ENCODE results near the gene NFRKB.

Gene NFRKB

DNA sequence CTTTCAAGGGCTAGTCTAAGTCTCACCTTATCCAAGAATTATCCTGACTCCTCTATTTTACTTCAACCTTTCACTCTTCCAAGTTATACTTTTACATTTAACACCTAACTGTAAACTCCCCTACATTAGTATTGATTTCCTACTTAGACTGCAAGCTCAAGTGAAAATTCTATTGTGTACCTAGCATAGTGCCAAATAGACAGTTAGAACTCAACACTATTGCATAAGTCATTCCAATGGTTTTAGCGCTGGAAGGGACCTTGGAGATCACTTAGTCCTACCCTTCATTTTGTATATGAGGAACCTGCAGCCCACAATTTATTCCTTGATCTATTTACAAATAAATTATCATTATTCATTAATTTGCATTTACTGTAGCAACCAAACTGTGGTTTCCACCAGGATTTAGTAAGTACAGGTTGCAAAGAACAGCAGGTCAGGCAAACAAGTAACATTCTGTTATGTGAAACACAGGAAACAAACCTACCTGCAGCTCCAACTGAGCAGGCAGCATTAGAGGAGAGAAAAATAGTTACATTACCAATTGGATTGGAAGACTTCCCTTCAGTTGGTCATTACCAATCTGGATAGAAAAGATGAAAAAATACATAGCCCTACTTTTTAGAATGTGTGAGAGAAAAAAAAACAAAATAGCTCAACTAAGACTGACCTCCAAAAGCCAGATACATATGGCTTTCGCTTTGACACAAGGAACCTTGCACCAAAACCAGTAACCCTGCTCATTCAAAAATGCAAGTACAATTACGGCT, 33.7 kb upstream of the NFRKB start:
- Histone ChIP-seq H3K27me3 (ENCODE audit: low read depth) (no peaks in the 10 kb centered on the region), H3K4me3 (no peak overlapping the region), H3K9me3 (no peaks in the 10 kb centered on the region), H3K36me3 (replicated peaks) (0 out of 2 replicates have a peak, but pooled peaks cover 3% of the 10 kb centered on the region), H3K4me1 (no peaks in the 10 kb centered on the region)
- in situ Hi-C loops (cut with MboI; ENCODE audit: low sequenced_read_pairs), result loop anchor here (5.0 kb wide), 1 partner anchor 203 kb away; no protein-coding TSS in a partner anchor
- no peak for DNase-seq (ENCODE audit: low spot score in 2 of 2)

DNA sequence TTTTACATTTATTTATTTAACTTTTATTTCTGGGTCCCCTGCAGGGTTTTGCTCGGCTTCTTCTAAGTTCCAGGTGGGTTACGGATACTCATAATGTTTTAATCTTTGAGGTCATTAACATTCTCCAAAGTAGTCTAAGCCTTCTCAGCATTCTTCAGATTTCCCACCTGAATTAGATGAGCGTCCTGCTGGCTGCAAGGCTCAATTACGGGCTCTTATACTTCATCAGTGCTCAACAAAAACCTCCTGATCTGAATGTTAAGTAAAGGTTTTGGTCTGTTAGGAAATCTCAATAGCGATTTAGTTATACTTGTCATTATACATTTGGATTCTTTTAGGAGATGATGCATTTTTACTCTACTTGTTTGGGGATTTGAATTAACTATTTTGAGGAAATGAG, 27.3 kb upstream of the NFRKB start:
- Histone ChIP-seq H3K36me3 (replicated peaks) (peaks cover 10% of the 10 kb centered on the region), H3K4me3 (no peak overlapping the region), H3K9me3 (no peaks in the 10 kb centered on the region), H3K27me3 (ENCODE audit: low read depth) (no peaks in the 10 kb centered on the region), H3K4me1 (no peaks in the 10 kb centered on the region)
- DNase-seq (ENCODE audit: low spot score in 2 of 2), result no peak
- in situ Hi-C loops (cut with MboI; ENCODE audit: low sequenced_read_pairs), result no loop called here

DNA sequence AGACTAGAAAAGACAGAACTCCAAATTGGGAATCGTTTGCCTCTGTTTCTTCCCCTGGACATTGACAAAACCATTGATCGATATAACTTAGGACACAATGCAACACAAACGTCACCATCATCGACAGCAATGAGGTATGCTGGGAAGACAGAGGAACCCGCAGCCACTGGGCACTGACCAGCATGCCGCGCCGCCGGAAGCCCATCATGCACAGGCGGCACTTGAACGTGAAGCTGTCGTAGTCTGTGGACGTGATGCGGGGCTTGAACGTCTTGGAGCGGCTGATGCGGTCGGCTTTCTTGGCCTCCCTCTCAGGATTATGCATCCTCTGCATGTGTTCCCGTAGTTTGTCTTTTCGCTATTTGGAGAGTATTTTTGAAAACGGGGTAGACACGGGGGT, 23.0 kb upstream of the NFRKB start:
- H3K36me3 ChIP-seq (replicated peaks), result peaks cover 24% of the 10 kb centered on the region
- H3K27me3 ChIP-seq (ENCODE audit: low read depth), result no peaks in the 10 kb centered on the region
- no peak for DNase-seq (ENCODE audit: low spot score in 2 of 2)
- no peak overlapping the region for H3K4me3 ChIP-seq
- no peaks in the 10 kb centered on the region for H3K9me3 ChIP-seq
- in situ Hi-C loops (cut with MboI; ENCODE audit: low sequenced_read_pairs), result no loop called here
- no peaks in the 10 kb centered on the region for H3K4me1 ChIP-seq

DNA sequence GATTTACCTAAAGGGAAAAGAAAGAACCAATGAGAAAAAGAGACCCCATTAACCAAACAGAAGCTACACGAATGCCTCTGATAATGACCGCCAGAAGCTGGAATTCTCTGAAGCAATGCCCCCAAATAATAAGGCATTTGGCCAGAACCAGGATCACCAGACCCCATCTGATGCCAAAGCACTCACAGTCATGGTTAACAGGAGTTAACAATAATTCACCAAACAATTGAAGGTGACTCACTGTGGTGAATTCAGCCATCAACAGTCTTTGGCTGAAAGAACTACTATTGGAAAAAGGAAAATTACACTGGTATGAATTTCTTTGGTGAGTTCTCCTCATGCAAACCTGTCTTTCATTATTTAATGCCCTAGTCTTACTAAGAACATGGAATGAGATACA, 21.9 kb upstream of the NFRKB start:
- no peaks in the 10 kb centered on the region for H3K27me3 ChIP-seq (ENCODE audit: low read depth)
- no peak for DNase-seq (ENCODE audit: low spot score in 2 of 2)
- H3K4me3 ChIP-seq, result no peak overlapping the region
- H3K36me3 ChIP-seq (replicated peaks), result peaks cover 21% of the 10 kb centered on the region
- H3K4me1 ChIP-seq, result no peaks in the 10 kb centered on the region
- in situ Hi-C loops (cut with MboI; ENCODE audit: low sequenced_read_pairs), result no loop called here
- H3K9me3 ChIP-seq, result no peaks in the 10 kb centered on the region

DNA sequence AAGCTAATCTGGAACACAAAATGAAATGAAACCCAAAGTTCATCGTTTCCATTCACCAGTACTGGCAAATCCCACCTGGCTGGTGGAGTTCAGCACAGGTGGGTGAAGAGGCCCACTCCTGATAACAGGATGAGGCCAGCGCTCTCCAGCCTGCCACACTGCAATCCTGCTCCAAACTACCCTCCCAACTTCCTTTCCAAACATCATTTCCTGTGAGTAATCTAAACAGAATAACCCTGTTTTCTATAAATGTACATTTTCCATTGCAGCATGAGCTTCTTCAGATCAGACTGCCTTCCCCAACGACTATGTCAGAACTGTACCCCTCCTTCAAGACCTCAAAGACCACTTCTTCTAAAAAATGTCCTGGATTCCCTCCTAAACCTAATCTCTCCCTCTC, 15.9 kb upstream of the NFRKB start:
- in situ Hi-C loops (cut with MboI; ENCODE audit: low sequenced_read_pairs), result no loop called here
- Histone ChIP-seq H3K4me3 (no peak overlapping the region), H3K27me3 (ENCODE audit: low read depth) (no peaks in the 10 kb centered on the region), H3K4me1 (no peaks in the 10 kb centered on the region), H3K9me3 (no peaks in the 10 kb centered on the region), H3K36me3 (replicated peaks) (peaks cover 18% of the 10 kb centered on the region)
- no peak for DNase-seq (ENCODE audit: low spot score in 2 of 2)

DNA sequence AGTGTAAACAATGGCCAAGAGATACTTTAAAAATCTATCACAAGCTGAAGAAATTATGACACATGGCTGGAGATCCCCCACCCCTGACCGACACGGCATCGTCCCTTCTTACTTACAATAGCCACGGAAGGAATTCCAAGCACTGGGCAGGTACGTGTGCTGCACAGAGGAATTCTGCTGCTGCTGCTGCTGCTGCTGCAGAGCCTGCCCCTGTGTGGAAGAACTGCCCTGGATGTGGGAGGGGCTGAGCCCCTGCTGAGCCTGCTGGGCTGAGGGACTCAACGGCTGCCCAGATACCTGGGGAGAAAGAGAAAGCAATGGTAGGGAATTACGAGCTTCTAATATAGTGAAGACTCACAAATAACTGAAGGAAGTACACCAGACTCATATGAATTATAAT, 15.0 kb upstream of the NFRKB start:
- no peaks in the 10 kb centered on the region for H3K27me3 ChIP-seq (ENCODE audit: low read depth)
- in situ Hi-C loops (cut with MboI; ENCODE audit: low sequenced_read_pairs), result no loop called here
- no peaks in the 10 kb centered on the region for H3K9me3 ChIP-seq
- H3K4me1 ChIP-seq, result no peaks in the 10 kb centered on the region
- no peak overlapping the region for H3K4me3 ChIP-seq
- peaks cover 14% of the 10 kb centered on the region for H3K36me3 ChIP-seq (replicated peaks)
- no peak for DNase-seq (ENCODE audit: low spot score in 2 of 2)

DNA sequence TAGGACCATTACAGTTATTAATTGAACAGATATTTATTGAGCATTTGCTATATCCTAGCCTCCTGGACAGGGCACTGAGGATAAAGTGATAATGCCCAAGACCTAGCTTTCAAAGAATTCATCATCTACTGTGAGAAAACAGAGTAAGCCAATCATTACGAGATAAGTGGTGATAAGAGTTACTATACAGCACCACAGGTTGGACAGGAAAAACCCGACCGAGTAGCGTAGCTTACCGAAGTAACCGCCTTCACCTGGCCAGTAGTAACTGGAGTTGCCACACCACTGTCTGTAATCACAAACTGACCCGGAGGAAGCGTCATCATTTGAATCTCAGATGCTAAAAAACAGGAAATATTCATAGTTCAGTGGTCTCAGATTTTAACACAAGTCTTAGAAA, 10.0 kb upstream of the NFRKB start:
- Histone ChIP-seq H3K4me1 (no peaks in the 10 kb centered on the region), H3K36me3 (replicated peaks) (peaks cover 14% of the 10 kb centered on the region), H3K4me3 (no peak overlapping the region), H3K27me3 (ENCODE audit: low read depth) (no peaks in the 10 kb centered on the region), H3K9me3 (no peaks in the 10 kb centered on the region)
- in situ Hi-C loops (cut with MboI; ENCODE audit: low sequenced_read_pairs), result no loop called here
- DNase-seq (ENCODE audit: low spot score in 2 of 2), result no peak

DNA sequence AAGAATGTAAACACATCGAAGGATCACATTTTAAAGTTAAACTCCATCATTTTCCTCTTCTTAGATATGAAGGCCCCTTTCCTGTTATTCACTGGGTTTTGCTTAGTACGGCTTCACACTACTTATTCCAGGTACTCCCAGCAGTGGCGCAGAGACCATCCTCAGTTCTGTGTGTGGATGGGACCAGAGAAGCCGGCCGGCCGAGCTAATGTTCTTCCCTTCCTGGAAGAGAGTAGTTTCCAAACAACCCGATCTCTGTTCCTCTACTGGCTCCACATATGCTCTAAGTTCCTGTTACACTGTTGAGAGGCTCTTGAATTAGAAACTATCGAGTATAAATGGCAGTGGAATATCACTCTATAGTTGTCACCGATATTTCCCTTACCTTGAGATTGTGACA, 684 bp upstream of the NFRKB start:
- peaks cover 19% of the 10 kb centered on the region for H3K36me3 ChIP-seq (replicated peaks)
- no peaks in the 10 kb centered on the region for H3K27me3 ChIP-seq (ENCODE audit: low read depth)
- peaks cover 15% of the 10 kb centered on the region for H3K4me1 ChIP-seq
- no peaks in the 10 kb centered on the region for H3K9me3 ChIP-seq
- in situ Hi-C loops (cut with MboI; ENCODE audit: low sequenced_read_pairs), result no loop called here
- no peak for DNase-seq (ENCODE audit: low spot score in 2 of 2)
- H3K4me3 ChIP-seq, result peak overlapping the region; percentile 77

DNA sequence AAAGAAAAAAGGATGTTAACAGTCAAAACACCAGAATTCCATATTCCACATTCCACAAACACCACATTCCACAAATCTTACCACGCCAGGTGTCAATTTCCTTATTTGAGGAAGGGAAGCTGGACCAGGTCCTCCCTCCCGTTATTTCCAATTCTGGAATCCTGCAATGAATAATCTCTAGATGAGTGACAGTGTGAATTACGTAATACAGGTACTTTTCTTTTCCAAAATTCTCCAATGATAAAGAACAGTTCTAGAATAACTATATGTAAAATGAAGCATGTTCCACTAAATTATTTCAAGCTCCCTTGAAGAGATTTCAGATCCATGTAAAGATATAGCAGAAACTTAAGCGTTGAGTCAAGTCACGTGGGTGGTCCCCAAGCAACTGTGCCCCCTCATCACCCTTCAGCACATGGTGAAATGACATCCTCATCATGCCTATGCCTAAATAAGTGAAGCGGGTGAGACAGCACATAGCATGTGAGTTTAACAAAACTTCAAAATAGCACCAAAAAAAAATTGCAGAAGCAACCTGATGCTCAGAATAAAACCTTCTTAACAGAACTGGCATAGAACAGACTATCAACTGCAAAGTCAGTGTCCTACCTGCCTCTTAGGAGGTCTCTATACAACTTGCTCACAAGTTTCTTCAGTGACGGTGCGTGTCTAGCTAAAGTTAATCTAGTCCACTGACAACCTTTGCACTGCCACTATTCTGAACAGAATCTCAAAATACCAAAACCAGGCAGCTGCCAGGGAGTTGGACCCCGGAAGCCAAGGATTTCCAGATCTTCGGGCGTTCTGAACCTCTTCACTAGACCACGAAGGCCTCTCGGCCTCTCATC, 876 bp downstream of the NFRKB start:
- H3K9me3 ChIP-seq, result no peaks in the 10 kb centered on the region
- H3K36me3 ChIP-seq (replicated peaks), result peaks cover 31% of the 10 kb centered on the region
- H3K4me3 ChIP-seq, result peak overlapping the region; percentile 77
- DNase-seq (ENCODE audit: low spot score in 2 of 2), result no peak
- H3K27me3 ChIP-seq (ENCODE audit: low read depth), result no peaks in the 10 kb centered on the region
- peaks cover 15% of the 10 kb centered on the region for H3K4me1 ChIP-seq
- in situ Hi-C loops (cut with MboI; ENCODE audit: low sequenced_read_pairs), result no loop called here

DNA sequence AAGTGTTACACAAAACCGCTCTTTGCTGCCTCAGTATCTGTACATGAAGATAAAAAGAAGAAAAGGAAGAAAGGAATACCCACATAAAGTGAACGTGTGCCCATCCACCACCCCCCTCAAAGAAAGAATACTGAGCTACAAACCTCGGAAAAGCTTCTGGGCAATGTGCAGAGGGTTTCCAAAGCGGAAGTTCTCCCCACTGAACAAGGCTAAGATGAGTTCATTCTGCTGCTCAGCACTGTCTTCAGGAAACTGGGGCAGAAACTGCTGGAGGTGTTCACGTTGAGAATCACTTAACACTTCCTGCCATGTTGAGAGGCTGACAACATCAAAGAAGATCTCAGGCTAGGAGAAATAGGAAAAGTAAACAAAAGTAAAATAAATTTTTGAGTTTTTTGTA, 6.9 kb downstream of the NFRKB start:
- H3K36me3 ChIP-seq (replicated peaks), result peaks cover 92% of the 10 kb centered on the region
- H3K4me3 ChIP-seq, result no peak overlapping the region
- DNase-seq (ENCODE audit: low spot score in 2 of 2), result no peak
- H3K9me3 ChIP-seq, result no peaks in the 10 kb centered on the region
- no peaks in the 10 kb centered on the region for H3K27me3 ChIP-seq (ENCODE audit: low read depth)
- in situ Hi-C loops (cut with MboI; ENCODE audit: low sequenced_read_pairs), result no loop called here
- no peaks in the 10 kb centered on the region for H3K4me1 ChIP-seq

DNA sequence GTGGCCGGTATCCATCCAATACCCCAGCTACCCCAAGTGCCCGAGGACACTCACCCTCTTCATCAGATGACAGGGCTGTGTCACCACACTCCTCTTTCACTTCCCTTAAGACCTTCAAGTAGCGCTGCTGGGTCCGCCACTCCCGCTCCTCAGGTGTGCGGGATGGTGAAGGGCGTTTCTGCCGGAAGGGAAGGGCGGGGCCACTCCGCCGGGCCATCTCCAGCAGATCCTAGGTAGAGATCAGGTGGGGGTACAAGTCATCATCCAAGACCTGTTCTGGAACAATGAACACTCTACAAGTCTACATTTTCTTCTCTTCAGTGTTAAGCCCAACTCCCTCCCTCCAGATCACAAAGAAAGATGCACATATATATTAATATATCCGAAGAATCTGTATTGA, 10.0 kb downstream of the NFRKB start:
- H3K27me3 ChIP-seq (ENCODE audit: low read depth), result no peaks in the 10 kb centered on the region
- no peaks in the 10 kb centered on the region for H3K4me1 ChIP-seq
- no peak overlapping the region for H3K4me3 ChIP-seq
- in situ Hi-C loops (cut with MboI; ENCODE audit: low sequenced_read_pairs), result no loop called here
- no peak for DNase-seq (ENCODE audit: low spot score in 2 of 2)
- peaks cover 97% of the 10 kb centered on the region for H3K36me3 ChIP-seq (replicated peaks)
- H3K9me3 ChIP-seq, result no peaks in the 10 kb centered on the region

DNA sequence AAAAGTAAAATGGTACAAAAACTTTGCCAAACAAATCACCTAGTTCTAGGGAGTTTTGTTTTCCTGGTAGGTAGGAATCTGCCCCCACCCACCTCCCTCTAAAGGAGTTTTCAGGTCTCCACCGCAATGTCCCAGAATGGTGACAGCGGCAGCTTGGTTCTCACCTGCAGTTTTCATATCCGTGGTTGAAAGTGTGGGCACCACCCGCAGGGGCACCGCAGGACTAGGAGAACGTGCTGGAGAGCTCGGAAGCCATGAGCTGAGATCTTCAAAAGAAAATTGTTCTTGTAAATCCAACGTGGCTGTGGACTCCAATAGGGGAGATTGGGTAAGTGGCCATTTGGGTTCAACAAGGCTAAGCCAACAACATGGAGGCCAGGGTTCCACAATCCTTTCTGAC, 10.8 kb downstream of the NFRKB start:
- no peak for DNase-seq (ENCODE audit: low spot score in 2 of 2)
- Histone ChIP-seq H3K36me3 (replicated peaks) (peaks cover 100% of the 10 kb centered on the region), H3K9me3 (no peaks in the 10 kb centered on the region), H3K4me1 (no peaks in the 10 kb centered on the region), H3K4me3 (no peak overlapping the region), H3K27me3 (ENCODE audit: low read depth) (no peaks in the 10 kb centered on the region)
- in situ Hi-C loops (cut with MboI; ENCODE audit: low sequenced_read_pairs), result no loop called here

DNA sequence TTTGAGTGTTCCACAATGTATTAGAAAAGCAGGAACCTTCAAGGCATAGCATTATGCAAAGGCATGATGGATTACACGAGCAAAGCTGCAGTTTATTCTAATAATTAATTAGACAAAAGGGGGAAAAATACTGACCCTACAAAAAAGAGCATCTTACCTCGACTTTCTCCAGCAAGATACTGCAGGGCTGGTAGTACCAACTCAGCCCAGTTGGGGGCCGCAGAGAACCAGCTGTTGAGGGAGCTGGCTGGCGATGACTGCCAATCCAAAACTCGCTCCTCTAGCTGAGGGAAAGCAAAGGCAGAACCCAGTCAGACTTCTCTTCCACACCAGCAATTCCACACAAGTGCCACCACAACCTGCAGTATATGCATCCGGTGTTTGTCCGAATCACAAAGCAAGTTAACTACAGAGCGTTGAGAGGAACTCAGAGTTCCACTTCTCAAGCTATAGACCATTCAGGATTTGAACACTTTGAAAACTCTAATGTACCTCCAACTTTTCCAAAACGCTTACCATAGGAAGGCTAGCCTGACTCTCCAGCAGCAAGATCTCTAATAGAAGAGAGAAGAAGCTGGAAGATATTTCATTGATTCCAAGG, 13.7 kb downstream of the NFRKB start:
- peak in 1 of 2 experiments; percentile 68 for DNase-seq (ENCODE audit: low spot score in 2 of 2)
- no peaks in the 10 kb centered on the region for H3K4me1 ChIP-seq
- H3K27me3 ChIP-seq (ENCODE audit: low read depth), result no peaks in the 10 kb centered on the region
- peaks cover 98% of the 10 kb centered on the region for H3K36me3 ChIP-seq (replicated peaks)
- in situ Hi-C loops (cut with MboI; ENCODE audit: low sequenced_read_pairs), result no loop called here
- H3K9me3 ChIP-seq, result no peaks in the 10 kb centered on the region
- H3K4me3 ChIP-seq, result no peak overlapping the region

DNA sequence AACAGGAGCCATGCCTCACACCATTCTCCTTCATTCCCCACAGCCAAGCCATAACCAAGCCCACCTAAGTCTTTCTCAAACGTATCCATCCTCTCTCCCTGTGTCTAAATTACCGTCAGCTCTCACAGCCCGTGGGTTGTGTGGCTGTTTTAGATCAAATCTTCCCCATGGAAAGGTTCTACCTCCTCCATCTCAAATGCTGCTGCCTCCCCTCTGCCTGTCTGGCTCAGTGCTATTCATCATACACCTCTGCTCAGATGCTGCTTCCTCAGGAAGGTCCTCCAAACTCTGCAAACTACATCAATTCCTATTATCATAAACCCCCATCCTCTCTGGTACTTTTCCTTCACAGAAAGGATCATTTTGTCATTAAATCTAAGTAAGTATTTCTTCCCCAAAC, 15.1 kb downstream of the NFRKB start:
- no peaks in the 10 kb centered on the region for H3K4me1 ChIP-seq
- H3K9me3 ChIP-seq, result no peaks in the 10 kb centered on the region
- in situ Hi-C loops (cut with MboI; ENCODE audit: low sequenced_read_pairs), result no loop called here
- DNase-seq (ENCODE audit: low spot score in 2 of 2), result no peak
- no peaks in the 10 kb centered on the region for H3K27me3 ChIP-seq (ENCODE audit: low read depth)
- peaks cover 96% of the 10 kb centered on the region for H3K36me3 ChIP-seq (replicated peaks)
- no peak overlapping the region for H3K4me3 ChIP-seq
